DOHH2 (cell line): ENCODE data around the gene LHFPL6.

Experiments used
- H3F3A ChIP-seq: fragments of 200-600 bp; sonication (generic), shearing (Covaris generic); 2 replicates; pipeline ENCODE4 v1.6.0; 2016; ENCODE audit warnings: antibody characterized with exemption, mild to moderate bottlenecking; ENCODE audit not compliant: control insufficient read depth, insufficient read depth
- H3K27ac ChIP-seq: fragments of 200-600 bp; sonication (generic); 2 replicates; pipeline ENCODE4 v1.5.1; 2014; ENCODE audit warnings: low read depth, mild to moderate bottlenecking, low read length, moderate library complexity
- H3K27me3 ChIP-seq: fragments of 200-600 bp; sonication (generic); 2 replicates; pipeline ENCODE4 v1.6.1; 2014; ENCODE audit warnings: mild to moderate bottlenecking, low read length, mixed read lengths; ENCODE audit not compliant: control insufficient read depth
- H3K36me3 ChIP-seq: fragments of 200-600 bp; sonication (generic); 2 replicates; pipeline ENCODE4 v1.6.1; 2014; ENCODE audit warnings: mild to moderate bottlenecking, low read length, moderate library complexity, mixed read lengths; ENCODE audit not compliant: control insufficient read depth
- H3K4me1 ChIP-seq: fragments of 200-600 bp; sonication (generic); 2 replicates; pipeline ENCODE4 v1.6.1; 2014; ENCODE audit warnings: mild to moderate bottlenecking, low read length, mixed read lengths; ENCODE audit not compliant: control insufficient read depth
- H3K4me2 ChIP-seq: fragments of 200-600 bp; sonication (generic); 2 replicates; pipeline ENCODE4 v1.6.0; 2014; ENCODE audit warnings: mild to moderate bottlenecking, low read length, moderate library complexity
- H3K4me3 ChIP-seq: fragments of 200-600 bp; sonication (generic); 2 replicates; pipeline ENCODE4 v1.5.1; 2014; ENCODE audit warnings: mild to moderate bottlenecking, low read length, mixed read lengths
- H3K79me2 ChIP-seq: fragments of 200-600 bp; sonication (generic); 2 replicates; pipeline ENCODE4 v1.6.1; 2014; ENCODE audit warnings: mild to moderate bottlenecking, low read length, mixed read lengths; ENCODE audit not compliant: control insufficient read depth
- H3K9me2 ChIP-seq: fragments of 200-600 bp; sonication (generic); replicated peaks from 2 replicates; pipeline ENCODE4 v1.6.1; 2014; ENCODE audit warnings: mild to moderate bottlenecking, low read length, mixed read lengths; ENCODE audit not compliant: control insufficient read depth
- H3K9me3 ChIP-seq: fragments of 200-600 bp; sonication (generic); 2 replicates; pipeline ENCODE4 v1.6.1; 2014; ENCODE audit warnings: antibody characterized with exemption, low read length, mixed read lengths; ENCODE audit not compliant: control insufficient read depth, insufficient read depth
- H4K20me1 ChIP-seq: fragments of 200-600 bp; sonication (generic); 2 replicates; pipeline ENCODE4 v1.6.0; 2014; ENCODE audit warnings: low read depth, mild to moderate bottlenecking, antibody characterized with exemption, low read length, moderate library complexity; ENCODE audit not compliant: control insufficient read depth, insufficient read depth
- EZH2phosphoT487 ChIP-seq: fragments of 200-600 bp; sonication (generic); IDR thresholded peaks from 2 replicates; pipeline ENCODE4 v1.6.1; 2017; ENCODE audit warnings: borderline replicate concordance, mild to moderate bottlenecking, antibody characterized with exemption, low read length, moderate library complexity, mixed read lengths
- TF ChIP-seq, protein P1 (sequence below): fragments of 200-600 bp; sonication (generic); IDR thresholded peaks from one replicate; pipeline ENCODE4 v1.5.1; 2014; ENCODE audit warnings: antibody characterized with exemption, mild to moderate bottlenecking, low read depth, low read length; ENCODE audit not compliant: poor library complexity, severe bottlenecking

LHFPL6 gene

DNA sequence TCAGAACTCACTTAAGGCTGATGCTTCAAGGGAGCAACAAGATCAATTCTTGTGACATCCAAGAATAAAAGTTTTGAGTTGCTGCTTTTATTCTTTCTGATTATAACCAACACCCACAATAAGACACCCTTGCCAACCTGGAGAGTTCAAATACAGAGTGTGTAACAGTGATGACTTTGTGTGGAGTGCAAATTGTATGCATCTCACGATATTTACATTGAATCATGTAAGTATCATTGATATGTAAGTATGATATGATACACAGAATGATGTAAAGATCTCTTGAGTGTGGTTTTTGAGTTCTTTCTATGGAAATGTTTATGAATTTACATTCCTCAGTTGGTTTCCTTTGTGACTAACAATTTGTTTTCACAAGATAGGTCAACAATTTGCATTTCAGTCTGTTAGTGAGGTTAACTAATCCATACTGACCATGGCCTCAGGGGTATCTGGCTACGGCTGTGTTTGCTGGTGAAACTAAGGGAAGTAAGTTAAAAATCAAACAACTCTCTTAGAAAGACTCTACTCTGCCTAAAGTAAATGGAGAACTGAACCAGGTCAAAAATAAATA is 12.4 kb downstream of the LHFPL6 start:
- TF ChIP-seq, protein P1, sequence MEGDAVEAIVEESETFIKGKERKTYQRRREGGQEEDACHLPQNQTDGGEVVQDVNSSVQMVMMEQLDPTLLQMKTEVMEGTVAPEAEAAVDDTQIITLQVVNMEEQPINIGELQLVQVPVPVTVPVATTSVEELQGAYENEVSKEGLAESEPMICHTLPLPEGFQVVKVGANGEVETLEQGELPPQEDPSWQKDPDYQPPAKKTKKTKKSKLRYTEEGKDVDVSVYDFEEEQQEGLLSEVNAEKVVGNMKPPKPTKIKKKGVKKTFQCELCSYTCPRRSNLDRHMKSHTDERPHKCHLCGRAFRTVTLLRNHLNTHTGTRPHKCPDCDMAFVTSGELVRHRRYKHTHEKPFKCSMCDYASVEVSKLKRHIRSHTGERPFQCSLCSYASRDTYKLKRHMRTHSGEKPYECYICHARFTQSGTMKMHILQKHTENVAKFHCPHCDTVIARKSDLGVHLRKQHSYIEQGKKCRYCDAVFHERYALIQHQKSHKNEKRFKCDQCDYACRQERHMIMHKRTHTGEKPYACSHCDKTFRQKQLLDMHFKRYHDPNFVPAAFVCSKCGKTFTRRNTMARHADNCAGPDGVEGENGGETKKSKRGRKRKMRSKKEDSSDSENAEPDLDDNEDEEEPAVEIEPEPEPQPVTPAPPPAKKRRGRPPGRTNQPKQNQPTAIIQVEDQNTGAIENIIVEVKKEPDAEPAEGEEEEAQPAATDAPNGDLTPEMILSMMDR: no peak

DNA sequence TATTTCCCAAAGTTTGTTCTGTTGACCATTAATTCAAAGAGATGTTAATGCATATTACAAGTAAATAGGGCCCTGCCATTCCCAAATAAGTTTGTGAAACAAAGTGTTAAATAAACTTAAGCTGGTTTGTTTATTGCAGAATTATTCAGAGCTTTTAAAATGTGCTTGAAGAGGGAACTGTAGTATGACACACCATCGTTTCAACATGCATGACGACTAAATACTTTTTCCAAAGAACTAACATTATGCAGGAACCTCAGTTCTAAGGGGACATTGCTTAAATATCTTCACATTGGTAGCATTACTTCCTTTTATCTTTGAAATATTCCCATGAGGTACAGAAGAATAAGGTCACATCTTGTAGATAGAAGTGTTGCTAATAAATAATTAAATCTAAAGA is 14.6 kb downstream of the LHFPL6 start:
- TF ChIP-seq, protein P1: no peak
- no peak for TF ChIP-seq EZH2phosphoT487
- Histone ChIP-seq H3K9me3 (no peaks in the 10 kb centered on the region), H4K20me1 (no peaks in the 10 kb centered on the region), H3K4me2 (peak overlapping the region; percentile 95), H3K9me2 (no peaks in the 10 kb centered on the region), H3K27ac (peak overlapping the region; percentile 99), H3K79me2 (peaks cover 75% of the 10 kb centered on the region), H3K36me3 (peaks cover 17% of the 10 kb centered on the region), H3K4me1 (peaks cover 83% of the 10 kb centered on the region), H3F3A (peaks cover 26% of the 10 kb centered on the region), H3K27me3 (no peaks in the 10 kb centered on the region), H3K4me3 (peak overlapping the region; percentile 59)

More for the DNA sequence above, 12.4 kb downstream of the LHFPL6 start:
- no peaks in the 10 kb centered on the region for H4K20me1 ChIP-seq
- no peaks in the 10 kb centered on the region for H3K9me2 ChIP-seq
- H3K79me2 ChIP-seq: peaks cover 65% of the 10 kb centered on the region
- H3K9me3 ChIP-seq: peaks cover 3% of the 10 kb centered on the region; the same call in 1 of the 2 replicates
- peak overlapping the region; percentile 50 for H3K4me2 ChIP-seq
- peak overlapping the region; percentile 6; the same call in 1 of the 2 replicates for H3K27ac ChIP-seq
- peak overlapping the region; percentile 10; the same call in 1 of the 2 replicates for H3K4me3 ChIP-seq
- H3K4me1 ChIP-seq: peaks cover 64% of the 10 kb centered on the region
- H3K27me3 ChIP-seq: no peaks in the 10 kb centered on the region
- peaks cover 22% of the 10 kb centered on the region for H3F3A ChIP-seq
- H3K36me3 ChIP-seq: peaks cover 19% of the 10 kb centered on the region

DNA sequence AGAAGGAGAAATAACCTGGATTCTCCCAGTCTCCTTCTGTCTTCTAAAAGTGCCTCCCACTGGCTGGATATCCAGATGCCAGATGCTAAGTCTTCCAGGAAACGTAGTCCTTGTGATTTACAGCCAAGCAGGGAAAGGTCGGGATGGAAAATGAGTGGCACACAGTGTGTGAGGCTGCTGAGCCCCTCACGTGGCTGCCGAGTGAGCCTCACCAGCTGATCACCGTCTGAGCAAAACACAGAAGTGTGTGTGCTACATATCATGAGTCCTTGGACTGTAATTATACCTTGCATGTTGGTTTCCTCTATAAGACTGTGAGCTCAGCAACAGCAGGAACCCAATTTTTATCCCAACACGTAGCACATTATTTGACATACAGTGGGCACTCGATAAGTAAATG is 15.1 kb downstream of the LHFPL6 start:
- H3F3A ChIP-seq: peaks cover 26% of the 10 kb centered on the region
- H3K4me3 ChIP-seq: peak overlapping the region; percentile 59
- H3K79me2 ChIP-seq: peaks cover 80% of the 10 kb centered on the region
- no peak for TF ChIP-seq EZH2phosphoT487
- TF ChIP-seq, protein P1: no peak
- no peaks in the 10 kb centered on the region for H4K20me1 ChIP-seq
- H3K4me2 ChIP-seq: peak overlapping the region; percentile 95
- peaks cover 88% of the 10 kb centered on the region for H3K4me1 ChIP-seq
- no peaks in the 10 kb centered on the region for H3K9me2 ChIP-seq
- H3K27ac ChIP-seq: peak overlapping the region; percentile 99
- H3K9me3 ChIP-seq: no peaks in the 10 kb centered on the region
- no peaks in the 10 kb centered on the region for H3K27me3 ChIP-seq
- H3K36me3 ChIP-seq: peaks cover 17% of the 10 kb centered on the region
